Smooth muscle cell (in vitro differentiated cells): ENCODE results near the gene OR52H1. TPM values are rescaled to one million over a fixed set of nuclear protein-coding genes. Genes with fewer than 3 reads are reported as not detected.
"Not testable (repeated sequence)": the region's sequence is repeated elsewhere in the genome, so short reads cannot be mapped to it uniquely, and the experiment has no call there.

Source experiments
- DNase-seq: peaks from one replicate; lab custom pipeline; 2025; ENCODE audit not compliant: unreplicated experiment; lab: John Stamatoyannopoulos, UW
- H2AFZ ChIP-seq: fragments of 200-600 bp; sonication (generic); 2 replicates; pipeline ENCODE4 v1.6.0; 2016; ENCODE audit warnings: antibody characterized with exemption, low read depth, mild to moderate bottlenecking
- H3F3A ChIP-seq: fragments of 200-600 bp; sonication (generic); 2 replicates; pipeline ENCODE4 v1.6.0; 2017; ENCODE audit warnings: antibody characterized with exemption, low read depth
- H3K27ac ChIP-seq: fragments of 200-600 bp; sonication (generic); 2 replicates; pipeline ENCODE4 v1.5.1; 2016; ENCODE audit warnings: low read depth, mild to moderate bottlenecking
- H3K27me3 ChIP-seq: fragments of 200-600 bp; sonication (generic); 2 replicates; pipeline ENCODE4 v1.6.1; 2016; ENCODE audit warnings: low read depth, mild to moderate bottlenecking
- H3K36me3 ChIP-seq: fragments of 200-600 bp; sonication (generic); 2 replicates; pipeline ENCODE4 v1.5.1; 2016; ENCODE audit warnings: low read depth
- H3K4me1 ChIP-seq: fragments of 200-600 bp; sonication (generic); 2 replicates; pipeline ENCODE4 v1.5.1; 2016; ENCODE audit warnings: low read depth
- H3K4me2 ChIP-seq: fragments of 200-600 bp; sonication (generic); 2 replicates; pipeline ENCODE4 v1.6.0; 2016; ENCODE audit warnings: mild to moderate bottlenecking
- H3K4me3 ChIP-seq: fragments of 200-600 bp; sonication (generic); 2 replicates; pipeline ENCODE4 v1.5.1; 2016; ENCODE audit warnings: mild to moderate bottlenecking
- H3K79me2 ChIP-seq: fragments of 200-600 bp; sonication (generic); 2 replicates; pipeline ENCODE4 v1.6.0; 2016; ENCODE audit warnings: low read depth, mild to moderate bottlenecking
- H3K9ac ChIP-seq: fragments of 200-600 bp; sonication (generic); 2 replicates; pipeline ENCODE4 v1.6.0; 2016; ENCODE audit warnings: low read depth
- H3K9me3 ChIP-seq: fragments of 200-600 bp; sonication (generic); replicated peaks from 2 replicates; pipeline ENCODE4 v1.5.1; 2016; ENCODE audit warnings: low read depth
- H4K20me1 ChIP-seq: fragments of 200-600 bp; sonication (generic); 2 replicates; pipeline ENCODE4 v1.6.0; 2016; ENCODE audit warnings: low read depth
- WGBS: methylation state at CpG from one replicate; pipeline ENCODE4 v1.1.7; 2016; ENCODE audit warnings: low lambda C conversion rate; 5-methylcytosine and 5-hydroxymethylcytosine counted together
- polyA plus RNA-seq: library from polyadenylated mRNA; unstranded; fragments of >200 nt; fragmentation: Nextera tagmentation; extraction: Ambion mirVana; gene quantifications from 2 replicates; pipeline ENCODE4 v1.2.1, GENCODE V29; 2016
- total RNA-seq: library from RNA; depleted of rRNA; stranded (reverse); fragments of >200 nt; gene quantifications from 2 replicates; pipeline ENCODE4 v1.2.3, GENCODE V29; 2014
- TF ChIP-seq, protein P1 (sequence below): fragments of 200-600 bp; sonication (generic); IDR thresholded peaks from 2 replicates; pipeline ENCODE4 v1.5.1; 2017; ENCODE audit warnings: borderline replicate concordance, mild to moderate bottlenecking, antibody characterized with exemption; ENCODE audit not compliant: insufficient read depth, poor library complexity, severe bottlenecking

OR52H1 gene
- total and polyA plus RNA-seq, 2 experiments from 2014 or later: not detected

DNA sequence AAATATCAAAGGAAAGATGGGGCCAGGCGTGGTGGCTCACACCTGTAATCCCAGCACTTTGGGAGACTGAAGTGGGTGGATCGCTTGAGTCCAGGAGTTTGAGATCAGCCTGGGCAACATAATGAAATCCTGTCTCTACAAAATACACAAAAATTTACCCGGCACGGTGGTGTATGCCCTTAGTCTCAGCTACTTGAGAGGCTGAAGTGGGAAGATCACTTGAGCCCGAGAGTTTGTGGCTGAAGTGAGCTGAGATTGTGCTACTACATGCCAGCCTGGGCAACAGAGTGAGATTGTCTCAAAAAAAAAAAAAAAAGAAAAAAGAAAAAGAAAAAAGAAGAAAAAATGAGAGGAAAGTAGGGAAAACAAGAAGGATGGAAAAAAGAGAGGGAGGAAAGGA, 44.3 kb upstream of the OR52H1 start:
- WGBS: 86% methylated on average over 5 of the region's 5 CpGs
- TF ChIP-seq, protein P1, sequence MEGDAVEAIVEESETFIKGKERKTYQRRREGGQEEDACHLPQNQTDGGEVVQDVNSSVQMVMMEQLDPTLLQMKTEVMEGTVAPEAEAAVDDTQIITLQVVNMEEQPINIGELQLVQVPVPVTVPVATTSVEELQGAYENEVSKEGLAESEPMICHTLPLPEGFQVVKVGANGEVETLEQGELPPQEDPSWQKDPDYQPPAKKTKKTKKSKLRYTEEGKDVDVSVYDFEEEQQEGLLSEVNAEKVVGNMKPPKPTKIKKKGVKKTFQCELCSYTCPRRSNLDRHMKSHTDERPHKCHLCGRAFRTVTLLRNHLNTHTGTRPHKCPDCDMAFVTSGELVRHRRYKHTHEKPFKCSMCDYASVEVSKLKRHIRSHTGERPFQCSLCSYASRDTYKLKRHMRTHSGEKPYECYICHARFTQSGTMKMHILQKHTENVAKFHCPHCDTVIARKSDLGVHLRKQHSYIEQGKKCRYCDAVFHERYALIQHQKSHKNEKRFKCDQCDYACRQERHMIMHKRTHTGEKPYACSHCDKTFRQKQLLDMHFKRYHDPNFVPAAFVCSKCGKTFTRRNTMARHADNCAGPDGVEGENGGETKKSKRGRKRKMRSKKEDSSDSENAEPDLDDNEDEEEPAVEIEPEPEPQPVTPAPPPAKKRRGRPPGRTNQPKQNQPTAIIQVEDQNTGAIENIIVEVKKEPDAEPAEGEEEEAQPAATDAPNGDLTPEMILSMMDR: no peak
- H3F3A ChIP-seq: peaks cover 10% of the 10 kb centered on the region
- no peaks in the 10 kb centered on the region for H3K27me3 ChIP-seq
- H3K4me2 ChIP-seq: no peak overlapping the region
- no peak overlapping the region for H3K9ac ChIP-seq
- no peak overlapping the region for H3K4me3 ChIP-seq
- no peak for DNase-seq
- H3K27ac ChIP-seq: no peak overlapping the region
- H3K9me3 ChIP-seq: no peaks in the 10 kb centered on the region
- H4K20me1 ChIP-seq: no peaks in the 10 kb centered on the region
- no peak overlapping the region for H2AFZ ChIP-seq
- no peaks in the 10 kb centered on the region for H3K36me3 ChIP-seq
- H3K79me2 ChIP-seq: no peaks in the 10 kb centered on the region
- no peaks in the 10 kb centered on the region for H3K4me1 ChIP-seq

DNA sequence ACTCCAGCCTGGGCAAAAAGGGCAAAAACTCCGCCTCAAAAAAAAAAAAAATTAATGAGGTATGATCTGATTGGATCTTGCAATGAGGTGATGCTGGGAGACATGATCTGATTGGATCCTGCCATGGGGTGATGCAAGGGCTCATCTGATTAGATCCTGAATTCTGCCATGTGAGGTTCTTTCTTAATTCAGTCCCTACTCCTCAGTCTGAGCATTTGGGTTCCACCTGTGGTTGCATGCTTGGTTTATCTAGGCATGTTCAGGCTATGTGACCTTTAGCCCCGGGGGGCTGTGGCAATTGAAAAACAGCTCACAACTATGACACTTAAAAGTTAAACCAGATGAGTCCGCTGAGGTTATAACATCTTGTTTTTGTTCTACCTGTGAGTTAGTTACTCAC, 43.3 kb upstream of the OR52H1 start:
- TF ChIP-seq, protein P1: no peak

DNA sequence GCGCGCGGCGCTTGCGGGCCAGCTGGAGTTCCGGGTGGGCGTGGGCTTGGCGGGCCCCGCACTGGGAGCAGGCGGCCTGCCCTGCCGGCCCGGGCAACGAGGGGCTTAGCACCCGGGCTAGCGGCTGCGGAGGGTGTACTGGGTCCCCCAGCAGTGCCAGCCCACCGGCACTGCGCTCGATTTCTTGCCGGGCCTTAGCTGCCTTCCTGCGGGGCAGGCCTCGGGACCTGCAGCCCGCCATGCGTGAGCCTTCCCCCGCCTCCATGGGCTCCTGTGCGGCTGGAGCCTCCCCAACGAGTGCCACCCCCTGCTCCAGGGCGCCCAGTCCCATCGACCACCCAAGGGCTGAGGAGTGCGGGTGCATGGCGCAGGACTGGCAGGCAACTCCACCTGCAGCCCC, 41.6 kb upstream of the OR52H1 start:
- not testable (repeated sequence) for H3K27me3 ChIP-seq, H2AFZ ChIP-seq, H3K9ac ChIP-seq, H3K4me2 ChIP-seq, H3K36me3 ChIP-seq, H3K9me3 ChIP-seq, H3K27ac ChIP-seq, H3K79me2 ChIP-seq, H3K4me3 ChIP-seq, H3K4me1 ChIP-seq, H4K20me1 ChIP-seq, DNase-seq
- 97% methylated on average over 31 of the region's 31 CpGs for WGBS
- H3F3A ChIP-seq: peaks cover 10% of the 10 kb centered on the region

More for the DNA sequence above, 43.3 kb upstream of the OR52H1 start:
- no peak overlapping the region for H3K9ac ChIP-seq
- H2AFZ ChIP-seq: no peak overlapping the region
- no peak overlapping the region for H3K4me3 ChIP-seq
- no peaks in the 10 kb centered on the region for H3K36me3 ChIP-seq
- no peaks in the 10 kb centered on the region for H3K79me2 ChIP-seq
- no peak overlapping the region for H3K27ac ChIP-seq
- H3K4me2 ChIP-seq: no peak overlapping the region
- H3K9me3 ChIP-seq: no peaks in the 10 kb centered on the region
- DNase-seq: no peak
- peaks cover 10% of the 10 kb centered on the region for H3F3A ChIP-seq
- WGBS: 69% methylated on average over 3 of the region's 3 CpGs
- no peaks in the 10 kb centered on the region for H3K27me3 ChIP-seq
- H3K4me1 ChIP-seq: no peaks in the 10 kb centered on the region
- no peaks in the 10 kb centered on the region for H4K20me1 ChIP-seq

DNA sequence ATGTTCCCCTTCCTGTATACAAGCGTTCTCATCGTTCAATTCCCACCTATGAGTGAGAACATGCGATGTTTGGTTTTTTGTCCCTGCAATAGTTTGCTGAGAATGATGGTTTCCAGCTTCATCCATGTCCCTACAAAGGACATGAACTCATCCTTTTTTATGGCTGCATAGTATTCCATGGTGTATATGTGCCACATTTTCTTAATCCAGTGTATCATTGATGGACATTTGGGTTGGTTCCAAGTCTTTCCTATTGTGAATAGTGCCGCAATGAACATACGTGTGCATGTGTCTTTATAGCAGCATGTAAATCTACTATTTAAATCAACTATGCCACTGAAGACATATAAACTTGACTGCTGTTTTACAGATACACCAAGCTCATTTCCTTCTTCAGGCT, 36.1 kb upstream of the OR52H1 start:
- WGBS: 96% methylated on average over 5 of the region's 5 CpGs

DNA sequence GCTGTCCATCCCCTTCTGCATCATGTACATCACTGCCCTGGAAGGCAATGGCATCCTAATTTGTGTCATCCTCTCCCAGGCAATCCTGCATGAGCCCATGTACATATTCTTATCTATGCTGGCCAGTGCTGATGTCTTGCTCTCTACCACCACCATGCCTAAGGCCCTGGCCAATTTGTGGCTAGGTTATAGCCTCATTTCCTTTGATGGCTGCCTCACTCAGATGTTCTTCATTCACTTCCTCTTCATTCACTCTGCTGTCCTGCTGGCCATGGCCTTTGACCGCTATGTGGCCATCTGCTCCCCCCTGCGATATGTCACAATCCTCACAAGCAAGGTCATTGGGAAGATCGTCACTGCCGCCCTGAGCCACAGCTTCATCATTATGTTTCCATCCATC, 32.7 kb upstream of the OR52H1 start:
- Histone ChIP-seq H3K9me3 (no peaks in the 10 kb centered on the region), H3K4me3 (no peak overlapping the region), H3K9ac (no peak overlapping the region), H3K4me2 (no peak overlapping the region), H3K27me3 (no peaks in the 10 kb centered on the region), H3F3A (no peaks in the 10 kb centered on the region), H3K79me2 (no peaks in the 10 kb centered on the region), H3K4me1 (no peaks in the 10 kb centered on the region), H3K27ac (no peak overlapping the region), H2AFZ (no peak overlapping the region), H3K36me3 (no peaks in the 10 kb centered on the region), H4K20me1 (no peaks in the 10 kb centered on the region)
- WGBS: 99% methylated on average over 4 of the region's 4 CpGs
- no peak for DNase-seq
- TF ChIP-seq, protein P1: no peak

More for the DNA sequence above, 36.1 kb upstream of the OR52H1 start:
- not testable (repeated sequence) for H4K20me1 ChIP-seq, H3K4me1 ChIP-seq, H3K4me3 ChIP-seq, H3K9me3 ChIP-seq, H2AFZ ChIP-seq, H3K79me2 ChIP-seq, H3K27me3 ChIP-seq, H3K9ac ChIP-seq, H3K4me2 ChIP-seq, H3K27ac ChIP-seq, H3K36me3 ChIP-seq, H3F3A ChIP-seq, DNase-seq
